GM23338 (cell line): Measurements from ENCODE around the gene RAD9B. TPM values are rescaled to one million over a fixed set of nuclear protein-coding genes. Genes with fewer than 3 reads are reported as not detected.

Source experiments
- ATAC-seq: fragments of 200-7000 bp; cut with Tn5 transposase; 3 replicates; pipeline ENCODE4 v1.9.1; 2020
- DNase-seq: peaks from one replicate; pipeline ENCODE4 v3.0.0-alpha.2; 2015; ENCODE audit warnings: low spot score
- H2AFZ ChIP-seq: fragments of 200-600 bp; sonication (generic); 2 replicates; pipeline ENCODE4 v1.8.0; 2016; ENCODE audit warnings: antibody characterized with exemption, mild to moderate bottlenecking, moderate library complexity
- H3F3A ChIP-seq: fragments of 200-600 bp; sonication (generic); replicated peaks from 2 replicates; pipeline ENCODE4 v1.8.0; 2017; ENCODE audit warnings: antibody characterized with exemption, mixed run types, low read depth
- H3K27ac ChIP-seq: fragments of 200-600 bp; sonication (generic); 2 replicates; pipeline ENCODE4 v1.6.1; 2016; ENCODE audit warnings: low read depth
- H3K27me3 ChIP-seq: fragments of 200-600 bp; sonication (generic); 2 replicates; pipeline ENCODE4 v1.8.0; 2016; ENCODE audit warnings: mild to moderate bottlenecking, mixed run types, moderate library complexity; ENCODE audit not compliant: insufficient read depth
- H3K36me3 ChIP-seq: fragments of 200-600 bp; sonication (generic); 2 replicates; pipeline ENCODE4 v1.8.0; 2016; ENCODE audit warnings: mild to moderate bottlenecking; ENCODE audit not compliant: insufficient read depth
- H3K4me1 ChIP-seq: fragments of 200-600 bp; sonication (generic); 2 replicates; pipeline ENCODE4 v1.8.0; 2016; ENCODE audit warnings: mild to moderate bottlenecking, moderate library complexity; ENCODE audit not compliant: insufficient read depth
- H3K4me2 ChIP-seq: fragments of 200-600 bp; sonication (generic); 2 replicates; pipeline ENCODE4 v1.7.1; 2017; ENCODE audit warnings: mixed run types
- H3K4me3 ChIP-seq: fragments of 200-600 bp; sonication (generic); 2 replicates; pipeline ENCODE4 v1.6.1; 2016; ENCODE audit warnings: mixed run types
- H3K79me2 ChIP-seq: fragments of 200-600 bp; sonication (generic); replicated peaks from 2 replicates; pipeline ENCODE4 v1.8.0; 2017; ENCODE audit warnings: mild to moderate bottlenecking; ENCODE audit not compliant: insufficient read depth
- H3K9me2 ChIP-seq: fragments of 200-600 bp; sonication (generic); 2 replicates; pipeline ENCODE4 v1.8.0; 2017; ENCODE audit not compliant: insufficient read depth
- H4K20me1 ChIP-seq: fragments of 200-600 bp; sonication (generic); replicated peaks from 2 replicates; pipeline ENCODE4 v1.8.0; 2017; ENCODE audit warnings: mild to moderate bottlenecking; ENCODE audit not compliant: insufficient read depth
- H3K27ac Mint-ChIP-seq: 2 replicates; pipeline ENCODE4 v1.8.0; 2020; ENCODE audit warnings: inconsistent platforms, mild to moderate bottlenecking, moderate library complexity, mixed read lengths
- H3K27me3 Mint-ChIP-seq: 3 replicates; pipeline ENCODE4 v1.8.0; 2022; ENCODE audit warnings: low read depth, mild to moderate bottlenecking, moderate library complexity, mixed read lengths, inconsistent platforms; ENCODE audit not compliant: insufficient read depth, poor library complexity
- H3K36me3 Mint-ChIP-seq: 3 replicates; pipeline ENCODE4 v1.8.0; 2021; ENCODE audit warnings: low read depth, mild to moderate bottlenecking, inconsistent platforms, moderate library complexity, mixed read lengths
- H3K4me1 Mint-ChIP-seq: 3 replicates; pipeline ENCODE4 v1.8.0; 2020; ENCODE audit warnings: mild to moderate bottlenecking, inconsistent platforms, mixed read lengths
- H3K4me3 Mint-ChIP-seq: 3 replicates; pipeline ENCODE4 v1.8.0; 2021; ENCODE audit warnings: moderate library complexity, mild to moderate bottlenecking, inconsistent platforms, mixed read lengths
- H3K9me3 Mint-ChIP-seq: 3 replicates; pipeline ENCODE4 v1.8.0; 2020; ENCODE audit warnings: moderate library complexity, mild to moderate bottlenecking, inconsistent platforms, mixed read lengths
- CREB1 ChIP-seq: fragments of 250-450 bp; sonication (Bioruptor Pico); IDR thresholded peaks from 2 replicates; pipeline ENCODE4 v1.5.0; 2020; ENCODE audit warnings: low read depth, mild to moderate bottlenecking, moderate library complexity
- ETS1 ChIP-seq: IDR thresholded peaks from 2 replicates; pipeline ENCODE4 v1.6.1; 2016; ENCODE audit warnings: antibody characterized with exemption
- EZH2 ChIP-seq: fragments of 200-600 bp; sonication (generic); IDR thresholded peaks from one replicate; pipeline ENCODE4 v1.8.0; 2017; ENCODE audit warnings: antibody characterized with exemption, mild to moderate bottlenecking, low read depth; ENCODE audit not compliant: unreplicated experiment
- EZH2phosphoT487 ChIP-seq: fragments of 200-600 bp; sonication (generic); IDR thresholded peaks from one replicate; pipeline ENCODE4 v1.8.1; 2018; ENCODE audit warnings: antibody characterized with exemption; ENCODE audit not compliant: unreplicated experiment
- JUNB ChIP-seq: IDR thresholded peaks from one replicate; pipeline ENCODE4 v1.6.1; 2016; ENCODE audit warnings: antibody characterized with exemption; ENCODE audit not compliant: unreplicated experiment
- NANOG ChIP-seq: IDR thresholded peaks from 2 replicates; pipeline ENCODE4 v1.6.1; 2016; ENCODE audit warnings: antibody characterized with exemption, borderline replicate concordance
- POLR2AphosphoS5 ChIP-seq: IDR thresholded peaks from 2 replicates; pipeline ENCODE4 v1.6.1; 2016; ENCODE audit warnings: antibody characterized with exemption, low read depth
- STAT1 ChIP-seq: IDR thresholded peaks from one replicate; pipeline ENCODE4 v1.6.1; 2016; ENCODE audit warnings: antibody characterized with exemption; ENCODE audit not compliant: unreplicated experiment
- ZNF114 ChIP-seq: fragments of 250-450 bp; sonication (Bioruptor Pico); IDR thresholded peaks from 2 replicates; pipeline ENCODE4 v1.5.0; 2020; ENCODE audit warnings: mild to moderate bottlenecking, moderate library complexity
- ZNF331 ChIP-seq: fragments of 250-450 bp; sonication (Bioruptor Pico); IDR thresholded peaks from 2 replicates; pipeline ENCODE4 v1.5.0; 2020; ENCODE audit warnings: low read depth, mild to moderate bottlenecking, moderate library complexity
- polyA plus RNA-seq: library from polyadenylated mRNA; unstranded; fragments of >200 nt; fragmentation: Nextera tagmentation; extraction: Ambion mirVana; gene quantifications from 2 replicates; pipeline ENCODE4 v1.2.1, GENCODE V29; 2016
- total RNA-seq: library from RNA; depleted of rRNA; stranded (reverse); fragments of >200 nt; shearing (Covaris generic); gene quantifications from 2 replicates; pipeline ENCODE4 v1.2.3, GENCODE V29; 2014
- TF ChIP-seq, protein P1 (sequence below), 2 experiments: fragments of 200-600 bp in 1 of 2; sonication (generic) in 1 of 2; conservative IDR thresholded peaks; 2 replicates each; pipeline versions ENCODE4 v1.5.1 to v1.6.1; 2016 to 2017; ENCODE audit warnings: antibody characterized with exemption in 2 of 2, low read depth in 2 of 2, mild to moderate bottlenecking in 2 of 2, moderate library complexity in 1 of 2
- TF ChIP-seq, protein P2 (sequence below): fragments of 250-450 bp; sonication (Bioruptor Pico); IDR thresholded peaks from 2 replicates; pipeline ENCODE4 v1.5.0; 2020; ENCODE audit warnings: mild to moderate bottlenecking, moderate library complexity
- TF ChIP-seq, protein P3 (sequence below): IDR thresholded peaks from one replicate; pipeline ENCODE4 v1.6.1; 2018; ENCODE audit warnings: antibody characterized with exemption; ENCODE audit not compliant: unreplicated experiment

The RAD9B gene
- total and polyA plus RNA-seq, 2 experiments from 2014 or later = not detected

GRCh38 chr12:110516995-110517394 lies 14.9 kb downstream of the RAD9B start:
- H3K36me3 Mint-ChIP-seq = no peaks in the 10 kb centered on the region
- TF ChIP-seq, protein P1, sequence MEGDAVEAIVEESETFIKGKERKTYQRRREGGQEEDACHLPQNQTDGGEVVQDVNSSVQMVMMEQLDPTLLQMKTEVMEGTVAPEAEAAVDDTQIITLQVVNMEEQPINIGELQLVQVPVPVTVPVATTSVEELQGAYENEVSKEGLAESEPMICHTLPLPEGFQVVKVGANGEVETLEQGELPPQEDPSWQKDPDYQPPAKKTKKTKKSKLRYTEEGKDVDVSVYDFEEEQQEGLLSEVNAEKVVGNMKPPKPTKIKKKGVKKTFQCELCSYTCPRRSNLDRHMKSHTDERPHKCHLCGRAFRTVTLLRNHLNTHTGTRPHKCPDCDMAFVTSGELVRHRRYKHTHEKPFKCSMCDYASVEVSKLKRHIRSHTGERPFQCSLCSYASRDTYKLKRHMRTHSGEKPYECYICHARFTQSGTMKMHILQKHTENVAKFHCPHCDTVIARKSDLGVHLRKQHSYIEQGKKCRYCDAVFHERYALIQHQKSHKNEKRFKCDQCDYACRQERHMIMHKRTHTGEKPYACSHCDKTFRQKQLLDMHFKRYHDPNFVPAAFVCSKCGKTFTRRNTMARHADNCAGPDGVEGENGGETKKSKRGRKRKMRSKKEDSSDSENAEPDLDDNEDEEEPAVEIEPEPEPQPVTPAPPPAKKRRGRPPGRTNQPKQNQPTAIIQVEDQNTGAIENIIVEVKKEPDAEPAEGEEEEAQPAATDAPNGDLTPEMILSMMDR (conservative IDR thresholded peaks at IDR 0.05; ENCODE audit: low read depth in 2 of 2) = no peak
- no peak for TF ChIP-seq STAT1
- no peak for TF ChIP-seq EZH2phosphoT487
- TF ChIP-seq ZNF114 (CRISPR knock-in tag) = no peak
- TF ChIP-seq, protein P2, sequence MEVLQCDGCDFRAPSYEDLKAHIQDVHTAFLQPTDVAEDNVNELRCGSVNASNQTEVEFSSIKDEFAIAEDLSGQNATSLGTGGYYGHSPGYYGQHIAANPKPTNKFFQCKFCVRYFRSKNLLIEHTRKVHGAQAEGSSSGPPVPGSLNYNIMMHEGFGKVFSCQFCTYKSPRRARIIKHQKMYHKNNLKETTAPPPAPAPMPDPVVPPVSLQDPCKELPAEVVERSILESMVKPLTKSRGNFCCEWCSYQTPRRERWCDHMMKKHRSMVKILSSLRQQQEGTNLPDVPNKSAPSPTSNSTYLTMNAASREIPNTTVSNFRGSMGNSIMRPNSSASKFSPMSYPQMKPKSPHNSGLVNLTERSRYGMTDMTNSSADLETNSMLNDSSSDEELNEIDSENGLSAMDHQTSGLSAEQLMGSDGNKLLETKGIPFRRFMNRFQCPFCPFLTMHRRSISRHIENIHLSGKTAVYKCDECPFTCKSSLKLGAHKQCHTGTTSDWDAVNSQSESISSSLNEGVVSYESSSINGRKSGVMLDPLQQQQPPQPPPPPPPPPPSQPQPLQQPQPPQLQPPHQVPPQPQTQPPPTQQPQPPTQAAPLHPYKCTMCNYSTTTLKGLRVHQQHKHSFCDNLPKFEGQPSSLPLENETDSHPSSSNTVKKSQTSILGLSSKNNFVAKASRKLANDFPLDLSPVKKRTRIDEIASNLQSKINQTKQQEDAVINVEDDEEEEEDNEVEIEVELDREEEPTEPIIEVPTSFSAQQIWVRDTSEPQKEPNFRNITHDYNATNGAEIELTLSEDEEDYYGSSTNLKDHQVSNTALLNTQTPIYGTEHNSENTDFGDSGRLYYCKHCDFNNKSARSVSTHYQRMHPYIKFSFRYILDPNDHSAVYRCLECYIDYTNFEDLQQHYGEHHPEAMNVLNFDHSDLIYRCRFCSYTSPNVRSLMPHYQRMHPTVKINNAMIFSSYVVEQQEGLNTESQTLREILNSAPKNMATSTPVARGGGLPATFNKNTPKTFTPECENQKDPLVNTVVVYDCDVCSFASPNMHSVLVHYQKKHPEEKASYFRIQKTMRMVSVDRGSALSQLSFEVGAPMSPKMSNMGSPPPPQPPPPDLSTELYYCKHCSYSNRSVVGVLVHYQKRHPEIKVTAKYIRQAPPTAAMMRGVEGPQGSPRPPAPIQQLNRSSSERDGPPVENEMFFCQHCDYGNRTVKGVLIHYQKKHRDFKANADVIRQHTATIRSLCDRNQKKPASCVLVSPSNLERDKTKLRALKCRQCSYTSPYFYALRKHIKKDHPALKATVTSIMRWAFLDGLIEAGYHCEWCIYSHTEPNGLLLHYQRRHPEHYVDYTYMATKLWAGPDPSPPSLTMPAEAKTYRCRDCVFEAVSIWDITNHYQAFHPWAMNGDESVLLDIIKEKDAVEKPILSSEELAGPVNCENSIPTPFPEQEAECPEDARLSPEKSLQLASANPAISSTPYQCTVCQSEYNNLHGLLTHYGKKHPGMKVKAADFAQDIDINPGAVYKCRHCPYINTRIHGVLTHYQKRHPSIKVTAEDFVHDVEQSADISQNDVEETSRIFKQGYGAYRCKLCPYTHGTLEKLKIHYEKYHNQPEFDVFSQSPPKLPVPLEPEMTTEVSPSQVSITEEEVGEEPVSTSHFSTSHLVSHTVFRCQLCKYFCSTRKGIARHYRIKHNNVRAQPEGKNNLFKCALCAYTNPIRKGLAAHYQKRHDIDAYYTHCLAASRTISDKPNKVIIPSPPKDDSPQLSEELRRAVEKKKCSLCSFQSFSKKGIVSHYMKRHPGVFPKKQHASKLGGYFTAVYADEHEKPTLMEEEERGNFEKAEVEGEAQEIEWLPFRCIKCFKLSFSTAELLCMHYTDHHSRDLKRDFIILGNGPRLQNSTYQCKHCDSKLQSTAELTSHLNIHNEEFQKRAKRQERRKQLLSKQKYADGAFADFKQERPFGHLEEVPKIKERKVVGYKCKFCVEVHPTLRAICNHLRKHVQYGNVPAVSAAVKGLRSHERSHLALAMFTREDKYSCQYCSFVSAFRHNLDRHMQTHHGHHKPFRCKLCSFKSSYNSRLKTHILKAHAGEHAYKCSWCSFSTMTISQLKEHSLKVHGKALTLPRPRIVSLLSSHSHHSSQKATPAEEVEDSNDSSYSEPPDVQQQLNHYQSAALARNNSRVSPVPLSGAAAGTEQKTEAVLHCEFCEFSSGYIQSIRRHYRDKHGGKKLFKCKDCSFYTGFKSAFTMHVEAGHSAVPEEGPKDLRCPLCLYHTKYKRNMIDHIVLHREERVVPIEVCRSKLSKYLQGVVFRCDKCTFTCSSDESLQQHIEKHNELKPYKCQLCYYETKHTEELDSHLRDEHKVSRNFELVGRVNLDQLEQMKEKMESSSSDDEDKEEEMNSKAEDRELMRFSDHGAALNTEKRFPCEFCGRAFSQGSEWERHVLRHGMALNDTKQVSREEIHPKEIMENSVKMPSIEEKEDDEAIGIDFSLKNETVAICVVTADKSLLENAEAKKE (CRISPR knock-in tag) = no peak
- no peak for TF ChIP-seq CREB1
- no peak for TF ChIP-seq POLR2AphosphoS5
- TF ChIP-seq JUNB = no peak
- TF ChIP-seq ZNF331 (CRISPR knock-in tag) = no peak
- no peak for TF ChIP-seq ETS1
- TF ChIP-seq, protein P3, sequence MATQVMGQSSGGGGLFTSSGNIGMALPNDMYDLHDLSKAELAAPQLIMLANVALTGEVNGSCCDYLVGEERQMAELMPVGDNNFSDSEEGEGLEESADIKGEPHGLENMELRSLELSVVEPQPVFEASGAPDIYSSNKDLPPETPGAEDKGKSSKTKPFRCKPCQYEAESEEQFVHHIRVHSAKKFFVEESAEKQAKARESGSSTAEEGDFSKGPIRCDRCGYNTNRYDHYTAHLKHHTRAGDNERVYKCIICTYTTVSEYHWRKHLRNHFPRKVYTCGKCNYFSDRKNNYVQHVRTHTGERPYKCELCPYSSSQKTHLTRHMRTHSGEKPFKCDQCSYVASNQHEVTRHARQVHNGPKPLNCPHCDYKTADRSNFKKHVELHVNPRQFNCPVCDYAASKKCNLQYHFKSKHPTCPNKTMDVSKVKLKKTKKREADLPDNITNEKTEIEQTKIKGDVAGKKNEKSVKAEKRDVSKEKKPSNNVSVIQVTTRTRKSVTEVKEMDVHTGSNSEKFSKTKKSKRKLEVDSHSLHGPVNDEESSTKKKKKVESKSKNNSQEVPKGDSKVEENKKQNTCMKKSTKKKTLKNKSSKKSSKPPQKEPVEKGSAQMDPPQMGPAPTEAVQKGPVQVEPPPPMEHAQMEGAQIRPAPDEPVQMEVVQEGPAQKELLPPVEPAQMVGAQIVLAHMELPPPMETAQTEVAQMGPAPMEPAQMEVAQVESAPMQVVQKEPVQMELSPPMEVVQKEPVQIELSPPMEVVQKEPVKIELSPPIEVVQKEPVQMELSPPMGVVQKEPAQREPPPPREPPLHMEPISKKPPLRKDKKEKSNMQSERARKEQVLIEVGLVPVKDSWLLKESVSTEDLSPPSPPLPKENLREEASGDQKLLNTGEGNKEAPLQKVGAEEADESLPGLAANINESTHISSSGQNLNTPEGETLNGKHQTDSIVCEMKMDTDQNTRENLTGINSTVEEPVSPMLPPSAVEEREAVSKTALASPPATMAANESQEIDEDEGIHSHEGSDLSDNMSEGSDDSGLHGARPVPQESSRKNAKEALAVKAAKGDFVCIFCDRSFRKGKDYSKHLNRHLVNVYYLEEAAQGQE = no peak
- no peak for TF ChIP-seq EZH2
- no peak for TF ChIP-seq NANOG
- no peak for DNase-seq
- H3K4me1 Mint-ChIP-seq = no peaks in the 10 kb centered on the region
- Histone ChIP-seq H3K27ac (no peak overlapping the region), H3K36me3 (no peaks in the 10 kb centered on the region), H3K4me3 (no peak overlapping the region), H3F3A (no peaks in the 10 kb centered on the region), H3K9me2 (no peaks in the 10 kb centered on the region), H4K20me1 (no peaks in the 10 kb centered on the region), H2AFZ (no peak overlapping the region), H3K79me2 (no peaks in the 10 kb centered on the region), H3K4me2 (no peak overlapping the region), H3K27me3 (no peaks in the 10 kb centered on the region), H3K4me1 (no peaks in the 10 kb centered on the region)
- no peaks in the 10 kb centered on the region for H3K9me3 Mint-ChIP-seq
- H3K27ac Mint-ChIP-seq = no peak overlapping the region
- H3K4me3 Mint-ChIP-seq = no peak overlapping the region
- H3K27me3 Mint-ChIP-seq = no peaks in the 10 kb centered on the region
- ATAC-seq = no peak
